ENCODE results near the gene ABHD17C. TPM values are rescaled to one million over a fixed set of nuclear protein-coding genes. Genes with fewer than 3 reads are reported as not detected.

The ABHD17C gene
- total RNA-seq, 4 donors from 2014 or later = 0.63 to 2.4 (median 2.0) TPM

DNA sequence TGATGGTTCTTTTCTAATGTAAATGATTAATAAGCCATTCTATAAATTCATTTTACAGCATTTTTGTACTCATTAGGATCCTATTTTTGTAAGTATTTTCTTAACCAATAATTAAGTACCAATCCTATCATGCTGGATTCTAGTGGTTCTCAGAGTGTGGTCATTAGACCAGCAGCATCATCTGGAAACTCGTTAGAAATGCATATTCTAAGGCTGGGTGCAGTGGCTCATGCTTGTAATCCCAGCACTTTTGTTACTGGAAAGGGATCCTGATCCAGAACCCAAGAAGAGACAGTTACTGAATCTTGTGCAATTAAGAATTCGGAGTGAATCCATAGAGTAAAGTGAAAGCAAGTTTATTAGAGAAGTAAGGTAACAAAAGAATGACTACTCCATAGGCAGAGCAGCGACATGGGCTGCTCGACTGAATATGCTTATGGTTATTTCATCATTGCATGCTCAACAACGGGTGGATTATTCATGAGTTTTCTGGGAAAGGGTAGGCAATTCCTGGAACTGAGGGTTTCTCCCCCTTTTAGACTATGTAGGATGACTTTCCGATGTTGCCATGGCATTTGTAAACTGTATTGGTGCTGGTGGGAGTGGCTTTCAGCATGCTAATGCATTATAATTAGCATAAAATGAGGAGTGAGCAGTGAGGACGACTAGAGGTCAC, 74.2 kb downstream of the ABHD17C start:
- H3K36me3 ChIP-seq = no peaks in the 10 kb centered on the region
- no peak for DNase-seq (ENCODE audit: low spot score in 2 of 2)
- TF ChIP-seq, protein P1, sequence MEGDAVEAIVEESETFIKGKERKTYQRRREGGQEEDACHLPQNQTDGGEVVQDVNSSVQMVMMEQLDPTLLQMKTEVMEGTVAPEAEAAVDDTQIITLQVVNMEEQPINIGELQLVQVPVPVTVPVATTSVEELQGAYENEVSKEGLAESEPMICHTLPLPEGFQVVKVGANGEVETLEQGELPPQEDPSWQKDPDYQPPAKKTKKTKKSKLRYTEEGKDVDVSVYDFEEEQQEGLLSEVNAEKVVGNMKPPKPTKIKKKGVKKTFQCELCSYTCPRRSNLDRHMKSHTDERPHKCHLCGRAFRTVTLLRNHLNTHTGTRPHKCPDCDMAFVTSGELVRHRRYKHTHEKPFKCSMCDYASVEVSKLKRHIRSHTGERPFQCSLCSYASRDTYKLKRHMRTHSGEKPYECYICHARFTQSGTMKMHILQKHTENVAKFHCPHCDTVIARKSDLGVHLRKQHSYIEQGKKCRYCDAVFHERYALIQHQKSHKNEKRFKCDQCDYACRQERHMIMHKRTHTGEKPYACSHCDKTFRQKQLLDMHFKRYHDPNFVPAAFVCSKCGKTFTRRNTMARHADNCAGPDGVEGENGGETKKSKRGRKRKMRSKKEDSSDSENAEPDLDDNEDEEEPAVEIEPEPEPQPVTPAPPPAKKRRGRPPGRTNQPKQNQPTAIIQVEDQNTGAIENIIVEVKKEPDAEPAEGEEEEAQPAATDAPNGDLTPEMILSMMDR (IDR thresholded peaks at IDR 0.05) = no peak
- TF ChIP-seq EP300 (IDR thresholded peaks at IDR 0.05) (no peak), POLR2A (IDR thresholded peaks at IDR 0.05) (no peak)
- no peaks in the 10 kb centered on the region for H3K4me1 ChIP-seq
- H3K9me3 ChIP-seq = no peaks in the 10 kb centered on the region
- H3K27me3 ChIP-seq = no peaks in the 10 kb centered on the region
- WGBS, 2 donors = 83 to 89% methylated on average over 7 of the region's 7 CpGs
- no peak overlapping the region for H3K4me3 ChIP-seq
- no peak overlapping the region for H3K27ac ChIP-seq

DNA sequence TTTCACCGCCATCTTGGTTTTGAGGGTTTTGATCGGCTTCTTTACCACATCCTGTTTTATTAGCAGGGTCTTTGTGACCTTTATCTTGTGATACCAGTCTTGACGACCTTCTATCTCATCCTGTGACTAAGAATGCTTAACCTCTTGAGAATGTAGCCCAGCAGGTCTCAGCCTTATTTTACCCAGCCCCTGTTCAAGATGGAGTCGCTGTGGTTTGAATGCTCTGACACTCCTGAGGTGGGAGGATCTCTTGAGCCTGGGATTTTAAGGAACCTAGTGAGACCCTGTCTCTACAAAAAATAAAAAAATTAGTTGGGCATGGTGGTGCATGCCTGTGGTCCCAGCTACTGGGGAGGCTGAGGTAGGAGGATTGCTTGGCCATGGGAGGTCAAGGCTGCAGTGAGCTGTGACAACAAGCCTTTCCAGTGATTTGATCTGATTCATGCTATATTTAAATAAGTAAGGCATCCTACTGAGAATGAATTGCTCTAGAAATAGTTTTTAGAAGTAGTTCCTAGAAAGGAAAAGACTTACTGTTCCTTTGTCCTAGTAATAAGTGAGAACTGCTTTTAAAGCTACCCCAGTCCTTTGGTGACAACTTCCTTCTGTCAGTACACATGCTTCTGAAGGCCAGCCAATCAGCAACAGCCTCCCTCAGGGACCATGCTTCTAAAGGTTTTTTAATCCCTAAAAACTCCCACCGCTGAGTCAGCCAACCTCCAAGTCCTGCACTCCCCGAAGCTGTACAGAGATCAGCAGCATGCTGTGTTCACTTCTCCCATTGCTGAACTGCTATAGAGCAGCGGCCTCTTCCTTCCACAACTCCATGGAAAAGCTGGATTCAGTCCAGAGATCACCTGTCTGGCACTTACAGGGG, 75.0 kb downstream of the ABHD17C start:
- Histone ChIP-seq H3K4me1 (no peaks in the 10 kb centered on the region), H3K36me3 (no peaks in the 10 kb centered on the region), H3K27me3 (no peaks in the 10 kb centered on the region), H3K4me3 (no peak overlapping the region), H3K27ac (no peak overlapping the region), H3K9me3 (no peaks in the 10 kb centered on the region)
- TF ChIP-seq POLR2A (IDR thresholded peaks at IDR 0.05) = no peak
- no peak for TF ChIP-seq EP300 (IDR thresholded peaks at IDR 0.05)
- TF ChIP-seq, protein P1 (IDR thresholded peaks at IDR 0.05) = no peak
- DNase-seq (ENCODE audit: low spot score in 2 of 2) = no peak
- WGBS, 2 donors = 83 to 84% methylated on average over 7 of the region's 7 CpGs

DNA sequence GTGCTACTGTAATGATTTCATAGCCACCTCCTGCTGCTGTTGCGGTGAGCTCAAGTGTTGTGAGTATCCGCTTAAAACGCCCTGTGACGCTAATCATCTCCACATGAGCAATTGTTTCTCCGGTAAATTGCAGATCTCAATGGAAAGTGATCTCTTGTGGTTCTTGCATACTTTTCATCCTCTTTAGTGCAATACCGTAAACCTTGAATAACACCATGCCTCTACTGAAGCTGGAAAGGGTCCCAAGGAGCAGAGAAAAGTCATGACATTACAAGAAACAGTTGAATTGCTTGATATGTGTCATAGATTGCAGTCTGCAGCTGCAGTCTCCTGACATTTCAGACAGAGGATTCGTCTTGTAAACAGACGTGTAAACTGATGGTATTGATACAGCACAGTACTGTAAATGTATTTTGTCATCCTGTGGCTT, 78.0 kb downstream of the ABHD17C start:
- H3K27me3 ChIP-seq = peaks cover 0 to 7% of the 10 kb centered on the region in 2 donors
- no peaks in the 10 kb centered on the region for H3K9me3 ChIP-seq
- TF ChIP-seq, protein P1 (IDR thresholded peaks at IDR 0.05) = no peak
- TF ChIP-seq POLR2A (IDR thresholded peaks at IDR 0.05) (no peak), EP300 (IDR thresholded peaks at IDR 0.05) (no peak)
- H3K27ac ChIP-seq = no peak overlapping the region
- no peak overlapping the region for H3K4me3 ChIP-seq
- WGBS, 2 donors = 50 to 54% methylated on average over 8 of the region's 8 CpGs
- no peak for DNase-seq (ENCODE audit: low spot score in 2 of 2)
- peaks cover 0 to 11% (median 4%) of the 10 kb centered on the region in 4 donors for H3K4me1 ChIP-seq
- no peaks in the 10 kb centered on the region for H3K36me3 ChIP-seq

DNA sequence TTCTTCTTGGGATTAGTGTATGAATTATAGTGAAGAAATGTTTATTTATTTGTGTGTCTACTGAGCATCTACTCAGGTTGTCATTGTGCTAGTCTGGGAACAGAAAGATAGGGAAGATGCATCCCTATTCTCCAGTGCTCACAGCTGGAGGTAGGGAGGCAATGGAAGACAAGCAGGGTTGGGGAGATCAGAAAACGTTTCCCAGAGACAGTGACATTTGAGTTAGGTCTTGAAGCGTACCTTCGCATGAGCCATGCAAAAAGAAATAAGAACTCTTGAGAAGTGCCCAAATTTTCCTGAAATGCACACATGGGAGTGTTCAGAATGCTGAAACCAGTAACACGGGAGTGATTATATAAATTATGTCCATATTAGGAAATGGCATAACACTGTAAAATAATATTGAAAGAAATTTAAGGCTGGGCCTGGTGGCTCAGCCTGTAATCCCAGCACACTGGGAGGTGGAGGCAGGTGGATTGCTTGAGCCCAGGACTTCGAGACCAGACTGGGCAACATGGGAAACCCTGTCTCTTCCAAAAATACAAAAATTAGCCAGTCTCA, 78.8 kb downstream of the ABHD17C start:
- H3K36me3 ChIP-seq = no peaks in the 10 kb centered on the region
- H3K27me3 ChIP-seq = peaks cover 0 to 12% of the 10 kb centered on the region in 2 donors
- no peak overlapping the region for H3K27ac ChIP-seq
- H3K9me3 ChIP-seq = no peaks in the 10 kb centered on the region
- no peak overlapping the region for H3K4me3 ChIP-seq
- no peak for DNase-seq (ENCODE audit: low spot score in 2 of 2)
- TF ChIP-seq, protein P1 (IDR thresholded peaks at IDR 0.05) = no peak
- TF ChIP-seq EP300 (IDR thresholded peaks at IDR 0.05) = no peak
- no peak for TF ChIP-seq POLR2A (IDR thresholded peaks at IDR 0.05)
- 68 to 72% methylated on average over 5 of the region's 5 CpGs for WGBS, 2 donors
- peaks cover 0 to 15% (median 7%) of the 10 kb centered on the region in 4 donors for H3K4me1 ChIP-seq

All from tibial nerve (tissue), 4 donors.